GM18502 (cell line): ENCODE measurements around the gene MAD2L2.

Experiments used
- ATAC-seq: cut with Tn5 transposase; IDR thresholded peaks from one replicate; pipeline ENCODE4 v1.9.1; 2021; ENCODE audit warnings: mild to moderate bottlenecking; ENCODE audit not compliant: unreplicated experiment, poor library complexity

The MAD2L2 gene

GRCh38 chr1:11681071-11681771 lies at the start of gene MAD2L2:
TSS of gene MAD2L2 (minus strand) at chr1:11681148. CDS start at chr1:11680601, 547 bp downstream.
- peak; percentile 84 for ATAC-seq

- no peak for ATAC-seq
Observed at GRCh38 chr1:11730429-11730891, 49.5 kb upstream of the MAD2L2 start.

- ATAC-seq = no peak
Observed at GRCh38 chr1:11729498-11730428, 48.8 kb upstream of the MAD2L2 start.

- ATAC-seq = no peak
Observed at GRCh38 chr1:11729155-11729497, 48.2 kb upstream of the MAD2L2 start.

DNA sequence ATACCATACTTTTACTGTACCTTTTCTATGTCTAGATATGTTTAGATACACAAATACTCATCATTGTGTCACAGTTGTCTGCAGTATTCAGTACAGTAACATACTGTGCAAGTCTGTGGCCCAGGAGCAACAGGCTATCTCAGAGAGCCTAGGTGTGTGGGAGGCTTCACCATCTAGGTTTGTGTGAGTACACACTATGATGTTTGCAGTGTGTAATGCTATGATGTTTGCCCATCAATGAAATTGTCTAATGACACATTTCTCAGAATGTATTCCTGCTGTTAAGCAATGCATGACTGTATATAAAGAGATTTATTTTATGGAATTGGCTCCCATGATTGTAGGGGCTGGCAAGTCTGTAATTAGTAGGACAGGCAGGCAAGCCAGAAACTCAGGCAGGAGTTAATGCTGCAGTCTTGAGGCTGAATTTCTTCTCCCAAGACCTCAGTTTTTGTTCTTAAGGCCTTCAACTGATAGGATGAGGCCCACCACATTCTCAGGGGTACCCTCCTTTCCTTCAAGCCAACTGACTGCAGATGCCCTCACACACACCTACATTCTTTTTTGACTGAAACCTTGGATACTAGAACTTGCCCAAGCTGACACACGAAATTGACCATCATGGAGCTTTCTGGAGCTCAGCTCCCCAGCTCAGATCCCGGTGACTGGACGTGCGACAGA lies 47.3 kb upstream of the MAD2L2 start:
- ATAC-seq = no peak

DNA sequence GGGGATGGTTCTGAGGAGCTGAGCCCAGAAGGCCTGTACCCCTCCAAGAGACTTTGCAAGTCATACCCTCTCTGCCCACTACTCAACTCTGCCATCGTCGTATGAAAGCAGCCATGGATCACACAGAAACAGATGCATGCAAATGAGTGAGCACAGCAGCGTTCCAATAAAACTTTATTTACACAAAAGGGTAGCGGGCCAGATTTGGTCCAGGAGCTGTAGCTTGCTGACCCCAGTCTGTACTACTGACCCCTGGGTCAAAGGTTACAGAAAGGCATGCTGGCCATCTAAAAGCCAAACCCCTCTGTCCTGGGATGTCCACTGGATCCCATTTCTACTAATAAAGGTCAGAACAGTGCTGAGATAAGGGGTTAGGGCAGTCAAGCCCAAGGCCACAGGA lies 46.2 kb upstream of the MAD2L2 start:
- no peak for ATAC-seq

DNA sequence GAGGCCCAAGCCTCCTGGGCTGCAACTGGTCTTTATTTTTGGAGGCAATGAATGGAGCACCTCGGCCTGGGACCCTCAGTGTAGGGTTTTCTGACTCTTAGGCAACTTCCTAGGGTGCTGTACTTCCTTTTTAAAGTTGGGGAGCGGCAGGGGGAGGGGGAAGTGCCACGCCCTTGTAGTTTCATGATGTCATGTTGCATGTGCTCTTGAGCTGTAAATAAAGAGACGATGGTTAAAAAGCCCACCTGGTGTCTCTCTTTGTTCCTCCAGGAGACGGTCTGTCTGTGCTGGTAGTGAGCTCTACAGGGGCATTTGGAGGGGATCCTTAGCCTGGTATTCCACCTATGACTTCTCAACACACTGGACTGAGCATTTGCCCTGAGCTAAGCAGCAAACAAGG lies 44.7 kb upstream of the MAD2L2 start:
- ATAC-seq = no peak

DNA sequence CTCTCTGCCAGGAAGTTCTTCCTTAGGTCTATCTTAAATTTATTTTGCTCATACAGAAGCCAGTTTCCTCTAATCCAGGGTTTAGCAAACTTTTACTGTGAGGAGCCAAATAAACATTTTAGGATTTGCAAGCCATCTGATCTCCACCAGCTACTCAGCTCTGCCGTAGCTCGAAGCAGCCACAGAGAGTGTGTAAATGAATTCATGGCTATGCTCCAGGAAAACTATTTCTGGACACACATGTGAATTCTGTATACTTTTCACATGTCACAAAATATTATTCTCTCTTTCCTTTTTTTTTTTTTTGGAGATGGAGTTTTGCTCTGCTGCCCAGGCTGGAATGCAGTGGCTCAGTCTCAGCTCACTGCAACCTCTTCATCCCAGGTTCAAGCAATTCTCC lies 41.6 kb upstream of the MAD2L2 start:
- ATAC-seq = no peak

DNA sequence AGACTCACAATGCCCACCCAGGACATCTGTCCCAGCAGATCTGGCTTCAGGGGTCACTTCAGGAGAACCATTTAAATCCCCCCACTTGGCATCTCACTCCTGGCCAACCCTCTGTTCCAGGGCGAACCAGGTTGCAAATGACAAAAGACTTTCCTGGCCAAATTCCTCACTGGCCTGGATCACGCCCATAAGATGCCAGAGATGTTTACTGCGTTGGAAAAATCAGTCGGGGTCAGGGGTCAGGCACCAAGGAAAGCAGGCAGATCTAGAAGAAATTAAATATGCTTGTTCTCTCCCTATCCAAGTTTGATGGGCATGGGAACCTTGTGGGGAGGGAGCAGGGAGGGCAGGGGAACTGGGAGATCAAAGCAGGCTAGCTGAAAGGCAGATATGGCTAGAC lies 40.4 kb upstream of the MAD2L2 start:
- ATAC-seq = no peak

DNA sequence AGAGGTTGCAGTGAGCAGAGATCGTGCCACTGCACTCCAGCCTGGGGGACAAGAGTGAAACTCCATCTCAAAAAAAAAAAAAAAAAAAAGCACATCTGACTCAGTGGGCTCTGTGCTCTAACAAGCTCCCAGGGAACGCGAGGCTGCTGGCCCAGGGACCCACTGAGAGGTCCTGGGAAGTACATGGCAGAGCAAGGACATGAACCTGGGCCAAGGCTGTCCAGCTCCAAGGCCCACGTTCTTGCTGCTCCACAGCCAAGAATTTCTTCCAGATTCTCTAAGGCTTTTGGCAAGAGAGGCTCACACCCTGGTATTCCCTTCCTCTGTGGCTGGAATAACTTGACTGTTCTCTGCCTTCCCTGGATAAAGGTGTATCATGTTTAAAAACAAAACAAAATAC lies 39.6 kb upstream of the MAD2L2 start:
- no peak for ATAC-seq

DNA sequence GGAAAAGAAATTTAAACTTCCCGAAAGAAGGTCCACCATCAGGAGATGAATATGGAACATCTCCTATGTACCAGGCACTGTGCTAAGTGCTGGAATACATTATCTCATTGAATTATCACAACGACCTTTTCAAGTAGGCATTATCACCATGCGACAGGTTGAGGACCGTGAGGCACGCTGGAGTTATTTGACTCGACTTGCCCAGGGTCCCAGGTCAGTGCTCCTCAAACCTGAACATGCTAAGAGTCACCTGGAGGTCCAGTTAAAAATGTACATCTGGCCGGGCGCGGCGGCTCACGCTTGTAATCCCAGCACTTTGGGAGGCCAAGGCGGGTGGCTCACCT lies 39.1 kb upstream of the MAD2L2 start:
- ATAC-seq = no peak

DNA sequence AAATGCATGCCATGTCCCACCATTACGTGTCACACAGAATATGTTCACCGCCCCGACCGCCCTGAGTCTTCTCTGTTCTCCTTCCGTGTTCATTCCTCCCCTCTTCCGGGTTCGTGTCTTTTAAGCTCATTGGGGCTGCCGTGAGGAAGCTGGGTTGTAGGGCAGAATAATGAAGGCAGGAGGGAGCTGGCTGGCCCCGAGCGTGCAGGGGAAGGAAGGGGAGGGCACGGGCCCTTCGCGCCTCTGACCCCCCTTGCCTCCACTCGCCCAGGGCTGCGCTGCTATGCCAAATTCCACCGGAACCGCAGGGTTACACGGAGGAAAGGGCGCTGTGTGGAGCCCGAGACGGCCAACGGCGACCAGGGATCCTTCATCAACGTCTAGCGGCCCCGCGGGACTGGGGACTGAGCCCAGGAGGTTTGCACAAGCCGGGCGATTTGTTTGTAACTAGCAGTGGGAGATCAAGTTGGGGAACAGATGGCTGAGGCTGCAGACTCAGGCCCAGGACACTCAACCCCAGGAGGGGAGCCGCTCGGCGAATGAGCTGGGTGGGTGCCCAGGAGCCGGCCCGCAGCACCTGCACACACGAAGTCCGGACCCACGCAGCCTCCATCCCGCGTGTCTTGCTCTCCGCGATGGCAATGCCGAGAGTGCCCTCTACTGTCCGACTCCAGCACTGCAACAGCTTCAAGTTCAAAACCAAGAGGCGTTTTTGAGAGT lies 38.5 kb upstream of the MAD2L2 start:
- no peak for ATAC-seq

GRCh38 chr1:11714831-11715575 lies 34.1 kb upstream of the MAD2L2 start:
- ATAC-seq = no peak

GRCh38 chr1:11713095-11713494 lies 32.1 kb upstream of the MAD2L2 start:
- ATAC-seq = no peak

DNA sequence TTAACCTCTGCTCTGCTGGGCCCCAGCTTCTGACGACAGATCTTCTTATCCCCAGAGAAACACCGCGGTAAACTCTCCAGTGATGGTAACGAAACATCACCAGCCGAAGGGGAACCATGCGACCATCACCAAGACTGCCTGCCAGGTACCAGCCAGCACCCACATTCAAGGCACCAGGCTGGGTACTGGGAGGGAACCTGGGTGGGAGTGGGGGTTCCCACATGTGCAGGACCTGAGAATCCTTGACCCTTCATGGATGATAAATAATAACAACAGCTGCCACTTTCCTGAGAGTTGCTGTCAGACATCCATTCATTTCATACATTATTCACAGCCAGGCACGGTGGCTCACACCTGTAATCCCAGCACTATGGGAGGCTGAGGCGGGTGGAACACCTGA lies 31.3 kb upstream of the MAD2L2 start:
- no peak for ATAC-seq

GRCh38 chr1:11711490-11711889 lies 30.5 kb upstream of the MAD2L2 start:
- ATAC-seq = no peak

GRCh38 chr1:11708554-11709350 lies 27.8 kb upstream of the MAD2L2 start:
- no peak for ATAC-seq

DNA sequence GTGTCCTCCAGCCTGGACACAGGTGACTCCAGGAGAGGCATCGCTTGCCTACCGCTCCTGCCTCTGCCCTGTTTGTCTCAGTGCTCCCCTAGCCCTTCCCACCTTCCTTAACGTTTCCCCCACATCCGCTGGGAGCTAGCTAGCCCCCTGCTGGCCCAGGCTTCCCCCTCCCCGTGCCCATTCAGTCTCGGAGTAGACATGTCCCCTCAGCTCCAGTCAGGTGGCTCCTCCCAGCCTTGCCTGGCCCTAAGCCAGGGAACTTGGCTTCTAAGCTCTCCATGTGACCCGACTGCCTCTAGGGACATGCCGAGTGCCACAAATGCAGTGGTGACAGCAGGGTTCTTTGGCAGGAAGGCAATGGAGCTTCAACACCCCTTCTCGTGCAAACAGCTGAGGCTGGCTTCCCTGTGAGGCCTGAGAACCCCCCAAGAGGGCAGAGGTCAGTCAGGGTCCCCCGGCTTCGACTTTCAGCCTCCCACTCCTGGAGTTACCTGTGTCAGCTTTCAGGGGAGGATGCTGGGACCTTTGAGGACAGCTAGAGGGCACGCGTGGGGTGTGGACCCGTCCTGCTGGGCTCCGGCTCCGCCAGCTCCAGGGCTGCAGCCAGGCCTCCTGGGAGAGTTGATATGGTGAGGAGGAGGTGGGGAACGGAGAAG lies 26.8 kb upstream of the MAD2L2 start:
- no peak for ATAC-seq

DNA sequence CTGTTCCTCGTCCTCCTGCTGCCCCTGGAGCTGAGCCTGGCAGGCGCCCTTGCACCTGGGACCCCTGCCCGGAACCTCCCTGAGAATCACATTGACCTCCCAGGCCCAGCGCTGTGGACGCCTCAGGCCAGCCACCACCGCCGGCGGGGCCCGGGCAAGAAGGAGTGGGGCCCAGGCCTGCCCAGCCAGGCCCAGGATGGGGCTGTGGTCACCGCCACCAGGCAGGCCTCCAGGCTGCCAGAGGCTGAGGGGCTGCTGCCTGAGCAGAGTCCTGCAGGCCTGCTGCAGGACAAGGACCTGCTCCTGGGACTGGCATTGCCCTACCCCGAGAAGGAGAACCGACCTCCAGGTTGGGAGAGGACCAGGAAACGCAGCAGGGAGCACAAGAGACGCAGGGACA lies 25.3 kb upstream of the MAD2L2 start:
- ATAC-seq = no peak
